ENCODE measurements around the gene DNAH3.
A peak's percentile ranks its signal among the peaks of the same experiment; 100 is the strongest.
"Not testable (repeated sequence)": the region's sequence is repeated elsewhere in the genome, so short reads cannot be mapped to it uniquely, and the experiment has no call there.

Gene DNAH3, protein sequence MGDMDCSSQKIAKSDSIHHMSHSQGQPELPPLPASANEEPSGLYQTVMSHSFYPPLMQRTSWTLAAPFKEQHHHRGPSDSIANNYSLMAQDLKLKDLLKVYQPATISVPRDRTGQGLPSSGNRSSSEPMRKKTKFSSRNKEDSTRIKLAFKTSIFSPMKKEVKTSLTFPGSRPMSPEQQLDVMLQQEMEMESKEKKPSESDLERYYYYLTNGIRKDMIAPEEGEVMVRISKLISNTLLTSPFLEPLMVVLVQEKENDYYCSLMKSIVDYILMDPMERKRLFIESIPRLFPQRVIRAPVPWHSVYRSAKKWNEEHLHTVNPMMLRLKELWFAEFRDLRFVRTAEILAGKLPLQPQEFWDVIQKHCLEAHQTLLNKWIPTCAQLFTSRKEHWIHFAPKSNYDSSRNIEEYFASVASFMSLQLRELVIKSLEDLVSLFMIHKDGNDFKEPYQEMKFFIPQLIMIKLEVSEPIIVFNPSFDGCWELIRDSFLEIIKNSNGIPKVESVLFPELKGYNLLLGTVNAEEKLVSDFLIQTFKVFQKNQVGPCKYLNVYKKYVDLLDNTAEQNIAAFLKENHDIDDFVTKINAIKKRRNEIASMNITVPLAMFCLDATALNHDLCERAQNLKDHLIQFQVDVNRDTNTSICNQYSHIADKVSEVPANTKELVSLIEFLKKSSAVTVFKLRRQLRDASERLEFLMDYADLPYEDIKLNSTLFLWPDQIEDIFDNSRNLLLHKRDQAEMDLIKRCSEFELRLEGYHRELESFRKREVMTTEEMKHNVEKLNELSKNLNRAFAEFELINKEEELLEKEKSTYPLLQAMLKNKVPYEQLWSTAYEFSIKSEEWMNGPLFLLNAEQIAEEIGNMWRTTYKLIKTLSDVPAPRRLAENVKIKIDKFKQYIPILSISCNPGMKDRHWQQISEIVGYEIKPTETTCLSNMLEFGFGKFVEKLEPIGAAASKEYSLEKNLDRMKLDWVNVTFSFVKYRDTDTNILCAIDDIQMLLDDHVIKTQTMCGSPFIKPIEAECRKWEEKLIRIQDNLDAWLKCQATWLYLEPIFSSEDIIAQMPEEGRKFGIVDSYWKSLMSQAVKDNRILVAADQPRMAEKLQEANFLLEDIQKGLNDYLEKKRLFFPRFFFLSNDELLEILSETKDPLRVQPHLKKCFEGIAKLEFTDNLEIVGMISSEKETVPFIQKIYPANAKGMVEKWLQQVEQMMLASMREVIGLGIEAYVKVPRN (N-terminal part only)

GRCh38 chr16:21150375-21151001, at the start of gene DNAH3:
TSS of gene DNAH3 (minus strand) at chr16:21150846. CDS start at chr16:21150319, 527 bp downstream.
- in situ Hi-C loops (cut with HindIII; ENCODE audit: low pct_ligation_motif_present, low pct_unique_long_range_greater_than_20kb, low sequenced_read_pairs): no loop called here
- DNase-seq: peak; percentile 98

GRCh38 chr16:21199607-21200218, 49.1 kb upstream of the DNAH3 start:
- DNase-seq: no peak
- in situ Hi-C loops (cut with HindIII; ENCODE audit: low pct_ligation_motif_present, low pct_unique_long_range_greater_than_20kb, low sequenced_read_pairs): loop anchor here (25.0 kb wide), 1 partner anchor 88 kb away; the partner anchor contains the start of gene CRYM

- in situ Hi-C loops (cut with HindIII; ENCODE audit: low pct_ligation_motif_present, low pct_unique_long_range_greater_than_20kb, low sequenced_read_pairs): loop anchor here (25.0 kb wide), 1 partner anchor 90 kb away; the partner anchor contains the start of gene CRYM
Measured at GRCh38 chr16:21197621-21198020, 47.0 kb upstream of the DNAH3 start.

DNA sequence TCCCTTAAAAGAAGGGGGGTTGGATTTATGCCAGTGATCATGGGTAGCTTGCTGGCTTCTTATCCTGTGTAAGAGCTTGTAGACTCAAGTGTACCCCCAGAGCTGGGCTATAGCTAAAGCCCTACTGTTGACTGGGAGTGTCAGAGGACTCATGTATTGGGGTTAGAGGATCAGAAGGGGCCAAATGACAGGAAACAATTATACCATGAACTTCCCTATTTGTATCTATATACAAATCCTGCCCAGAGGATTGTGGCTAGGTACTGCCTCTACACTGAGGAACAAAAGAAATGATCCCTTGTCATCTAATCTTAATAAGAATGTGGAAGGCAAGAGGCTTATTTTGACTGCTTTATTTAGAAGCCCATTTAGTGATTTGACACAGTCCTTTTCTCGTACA, 46.5 kb upstream of the DNAH3 start:
- in situ Hi-C loops (cut with HindIII; ENCODE audit: low pct_ligation_motif_present, low pct_unique_long_range_greater_than_20kb, low sequenced_read_pairs): loop anchor here (25.0 kb wide), 1 partner anchor 90 kb away; the partner anchor contains the start of gene CRYM
- no peak for DNase-seq

More at GRCh38 chr16:21197621-21198020, 47.0 kb upstream of the DNAH3 start:
- DNase-seq: no peak

DNA sequence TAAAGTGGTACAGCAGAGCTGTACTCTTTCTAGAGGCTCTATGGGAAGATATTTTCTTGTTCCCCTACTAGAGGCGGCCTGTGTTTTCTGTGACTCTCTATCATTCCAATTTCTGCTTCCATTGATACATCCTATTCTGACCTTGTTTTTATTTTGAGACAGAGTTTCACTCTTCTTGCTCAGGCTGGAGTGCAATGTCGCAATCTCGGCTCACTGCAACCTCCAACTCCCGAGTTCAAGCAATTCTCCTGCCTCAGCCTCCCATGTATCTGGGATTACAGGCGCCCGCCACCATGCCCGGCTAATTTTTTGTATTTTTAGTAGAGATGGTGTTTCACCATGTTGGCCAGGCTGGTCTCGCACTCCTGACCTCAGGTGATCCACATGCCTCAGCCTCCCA, 44.7 kb upstream of the DNAH3 start:
- in situ Hi-C loops (cut with HindIII; ENCODE audit: low pct_ligation_motif_present, low pct_unique_long_range_greater_than_20kb, low sequenced_read_pairs): loop anchor here (25.0 kb wide), 1 partner anchor 92 kb away; the partner anchor contains the start of gene CRYM
- DNase-seq: not testable (repeated sequence)

- in situ Hi-C loops (cut with HindIII; ENCODE audit: low pct_ligation_motif_present, low pct_unique_long_range_greater_than_20kb, low sequenced_read_pairs): loop anchor here (25.0 kb wide), 1 partner anchor 92 kb away; the partner anchor contains the start of gene CRYM
- no peak for DNase-seq
Measured at GRCh38 chr16:21194771-21195301, 44.2 kb upstream of the DNAH3 start.

GRCh38 chr16:21192991-21193390, 42.3 kb upstream of the DNAH3 start:
- no peak for DNase-seq
- in situ Hi-C loops (cut with HindIII; ENCODE audit: low pct_ligation_motif_present, low pct_unique_long_range_greater_than_20kb, low sequenced_read_pairs): loop anchor here (25.0 kb wide), 1 partner anchor 94 kb away; the partner anchor contains the start of gene CRYM

- DNase-seq: no peak
- in situ Hi-C loops (cut with HindIII; ENCODE audit: low pct_ligation_motif_present, low pct_unique_long_range_greater_than_20kb, low sequenced_read_pairs): loop anchor here (25.0 kb wide), 1 partner anchor 97 kb away; the partner anchor contains the start of gene CRYM
Measured at GRCh38 chr16:21190599-21190998, 40.0 kb upstream of the DNAH3 start.

GRCh38 chr16:21190013-21190412, 39.4 kb upstream of the DNAH3 start:
- no peak for DNase-seq
- in situ Hi-C loops (cut with HindIII; ENCODE audit: low pct_ligation_motif_present, low pct_unique_long_range_greater_than_20kb, low sequenced_read_pairs): loop anchor here (25.0 kb wide), 1 partner anchor 97 kb away; the partner anchor contains the start of gene CRYM

DNA sequence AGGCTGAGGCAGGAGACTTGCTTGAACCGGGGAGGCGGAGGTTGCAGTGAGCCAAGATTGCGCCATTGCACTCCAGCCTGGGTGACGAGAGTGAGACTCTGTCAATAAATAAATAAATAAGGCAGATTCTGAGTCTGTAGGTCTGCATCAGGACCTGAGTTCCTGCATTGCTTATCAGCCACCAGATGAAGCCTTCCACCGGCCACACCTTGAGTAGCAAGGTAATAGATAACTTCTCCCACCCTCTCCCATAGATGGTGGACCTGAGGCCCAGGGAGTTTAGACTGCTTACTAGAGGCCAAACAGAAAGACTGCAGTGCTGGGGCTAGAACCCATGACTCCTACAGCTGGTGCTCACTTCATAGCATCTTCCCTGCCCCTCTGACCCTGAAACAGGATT, 38.7 kb upstream of the DNAH3 start:
- DNase-seq: no peak
- in situ Hi-C loops (cut with HindIII; ENCODE audit: low pct_ligation_motif_present, low pct_unique_long_range_greater_than_20kb, low sequenced_read_pairs): loop anchor here (25.0 kb wide), 1 partner anchor 98 kb away; the partner anchor contains the start of gene CRYM

GRCh38 chr16:21186326-21186691, 35.7 kb upstream of the DNAH3 start:
- in situ Hi-C loops (cut with HindIII; ENCODE audit: low pct_ligation_motif_present, low pct_unique_long_range_greater_than_20kb, low sequenced_read_pairs): loop anchor here (25.0 kb wide), 1 partner anchor 101 kb away; the partner anchor contains the start of gene CRYM
- no peak for DNase-seq

GRCh38 chr16:21185659-21186325, 35.1 kb upstream of the DNAH3 start:
- in situ Hi-C loops (cut with HindIII; ENCODE audit: low pct_ligation_motif_present, low pct_unique_long_range_greater_than_20kb, low sequenced_read_pairs): loop anchor here (25.0 kb wide), 1 partner anchor 102 kb away; the partner anchor contains the start of gene CRYM

DNA sequence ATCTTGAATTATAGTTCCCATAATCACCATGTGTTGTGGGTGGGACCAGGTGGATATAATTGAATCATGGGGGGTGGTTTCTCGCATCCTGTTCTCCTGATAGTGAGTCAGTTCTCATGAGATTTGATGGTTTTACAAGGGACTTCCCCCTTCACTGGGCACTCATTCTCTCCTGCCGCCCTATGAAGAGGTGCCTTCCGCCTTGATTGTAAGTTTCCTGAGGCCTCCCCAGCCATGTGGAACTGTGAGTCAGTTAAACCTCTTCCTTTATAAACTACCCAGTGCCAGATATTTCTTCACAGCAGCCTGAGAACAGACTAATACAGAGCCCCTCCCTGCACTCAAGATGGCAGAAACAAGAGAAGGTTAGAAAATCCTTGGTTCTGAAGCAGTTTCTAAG, 34.2 kb upstream of the DNAH3 start:
- no peak for DNase-seq
- in situ Hi-C loops (cut with HindIII; ENCODE audit: low pct_ligation_motif_present, low pct_unique_long_range_greater_than_20kb, low sequenced_read_pairs): loop anchor here (25.0 kb wide), 1 partner anchor 102 kb away; the partner anchor contains the start of gene CRYM

More at GRCh38 chr16:21185659-21186325, 35.1 kb upstream of the DNAH3 start:
- no peak for DNase-seq

- in situ Hi-C loops (cut with HindIII; ENCODE audit: low pct_ligation_motif_present, low pct_unique_long_range_greater_than_20kb, low sequenced_read_pairs): loop anchor here (25.0 kb wide), 1 partner anchor 103 kb away; the partner anchor contains the start of gene CRYM
Measured at GRCh38 chr16:21183995-21184394, 33.3 kb upstream of the DNAH3 start.

GRCh38 chr16:21179983-21180365, 29.3 kb upstream of the DNAH3 start:
- in situ Hi-C loops (cut with HindIII; ENCODE audit: low pct_ligation_motif_present, low pct_unique_long_range_greater_than_20kb, low sequenced_read_pairs): loop anchor here (25.0 kb wide), 1 partner anchor 107 kb away; the partner anchor contains the start of gene CRYM
- no peak for DNase-seq

More at GRCh38 chr16:21183995-21184394, 33.3 kb upstream of the DNAH3 start:
- no peak for DNase-seq

Data from ACHN (cell line).